Measurements from ENCODE around the gene LILRA2.

GRCh38 chr19:54577334-54577733 lies 3.7 kb downstream of the LILRA2 start:
- TF ChIP-seq EZH2 (IDR thresholded peaks at IDR 0.05; ENCODE audit: low read length), result no peak
- no peak for TF ChIP-seq CTCF (optimal IDR thresholded peaks at IDR 0.05 in 1 of 3, IDR thresholded peaks at IDR 0.05 in 1 of 3, conservative IDR thresholded peaks at IDR 0.05 in 1 of 3; ENCODE audit: extremely low read depth in 1 of 3, insufficient read depth in 2 of 3, low read length in 3 of 3)
